Inferior parietal cortex (tissue), 1 donor: ENCODE results near the gene BACE1.
"Not testable (repeated sequence)": the region's sequence is repeated elsewhere in the genome, so short reads cannot be mapped to it uniquely, and the experiment has no call there.

Source experiments
- DNase-seq: peaks from one replicate; pipeline ENCODE4 v3.0.0-alpha.2; 2016; ENCODE audit errors: extremely low spot score

The BACE1 gene

DNA sequence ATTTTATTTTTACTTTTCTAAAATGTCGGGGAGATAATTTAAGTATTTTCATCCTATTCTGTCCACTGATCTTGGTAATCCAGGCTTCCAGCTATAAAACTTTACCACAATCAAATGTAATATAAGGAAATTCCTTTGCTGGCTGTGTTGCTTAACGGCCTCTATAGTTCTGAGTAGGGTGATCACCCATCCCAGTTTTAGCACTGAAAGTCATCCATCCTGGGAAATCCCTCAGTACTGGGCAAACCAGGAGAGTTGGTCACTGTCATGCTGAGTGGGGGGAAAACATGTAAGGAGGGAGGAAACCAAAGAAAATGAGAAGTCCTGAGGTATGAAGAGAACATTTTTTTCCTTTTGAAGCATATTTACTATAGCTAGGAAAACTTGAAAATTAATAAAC is 37.7 kb downstream of the BACE1 start:
- no peak for DNase-seq

DNA sequence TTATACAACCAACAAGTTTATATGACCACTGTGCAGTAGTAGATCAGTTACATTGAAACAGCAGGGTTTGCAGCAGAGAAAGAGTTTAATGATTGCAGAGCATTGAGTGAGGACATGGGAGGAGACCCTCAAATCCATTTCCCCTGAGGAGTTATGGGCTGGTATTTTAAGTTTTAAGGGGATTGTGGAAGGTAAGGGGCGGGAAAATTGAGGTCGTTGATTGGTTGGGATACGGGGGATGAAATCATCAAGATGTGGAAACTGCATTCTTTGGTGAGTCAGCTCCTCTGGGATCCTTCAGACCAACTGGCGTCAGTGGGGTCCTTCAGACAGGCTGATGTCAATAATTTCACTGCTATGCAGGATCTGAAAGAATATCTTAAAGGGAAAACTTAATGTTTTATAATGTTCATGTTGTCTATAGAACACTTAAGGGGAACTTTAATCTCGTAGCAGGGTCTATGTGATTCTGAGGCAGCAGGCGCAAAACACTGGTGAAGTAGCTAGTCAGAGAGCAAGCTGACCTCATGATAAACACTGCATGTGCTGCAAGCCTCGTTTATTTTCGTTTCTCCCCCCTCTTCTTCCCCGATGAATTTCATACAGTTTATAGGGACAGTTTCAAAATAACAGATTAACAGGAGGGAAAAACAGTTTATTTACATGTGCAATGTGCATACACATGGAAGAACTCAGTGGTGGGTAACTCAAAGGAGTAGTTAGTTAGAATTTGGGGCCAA is 42.3 kb downstream of the BACE1 start:
- no peak for DNase-seq

DNA sequence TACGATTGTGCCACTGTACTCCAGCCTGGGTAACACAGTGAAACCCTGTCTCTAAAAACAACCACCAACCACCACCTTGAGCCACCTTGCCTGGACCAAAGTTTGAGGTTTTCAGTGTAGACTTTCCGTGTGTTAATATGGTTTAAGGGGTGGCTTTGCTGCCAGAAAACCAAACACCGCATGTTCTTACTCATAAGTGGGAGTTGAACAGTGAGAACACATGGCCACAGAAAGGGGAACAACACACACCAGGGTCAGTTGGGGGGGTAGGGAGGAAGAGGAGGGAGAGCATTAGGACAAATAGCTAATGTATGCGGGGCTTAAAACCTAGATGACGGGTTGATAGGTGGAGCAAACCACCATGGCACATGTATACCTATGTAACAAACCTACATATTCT is 43.9 kb downstream of the BACE1 start:
- not testable (repeated sequence) for DNase-seq

DNA sequence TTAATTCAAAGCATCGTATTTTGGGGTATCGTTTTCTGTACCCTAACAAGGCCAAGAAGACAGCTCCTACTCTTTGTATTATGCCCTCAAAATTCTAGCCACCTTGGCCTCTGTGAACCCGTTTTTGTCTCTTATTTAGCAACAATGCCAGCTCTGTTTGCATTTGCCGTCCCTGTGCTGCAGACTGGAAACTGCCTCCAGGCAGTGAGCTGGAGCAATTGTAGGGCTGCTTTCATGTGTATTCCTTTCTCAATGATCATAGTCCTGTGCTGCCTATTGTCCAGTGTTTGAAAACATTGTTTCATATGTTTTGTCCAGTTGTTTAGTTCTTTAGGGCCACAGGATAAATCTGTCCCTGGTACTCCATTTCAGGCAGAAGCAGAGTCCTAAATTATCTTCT is 44.8 kb downstream of the BACE1 start:
- no peak for DNase-seq

DNA sequence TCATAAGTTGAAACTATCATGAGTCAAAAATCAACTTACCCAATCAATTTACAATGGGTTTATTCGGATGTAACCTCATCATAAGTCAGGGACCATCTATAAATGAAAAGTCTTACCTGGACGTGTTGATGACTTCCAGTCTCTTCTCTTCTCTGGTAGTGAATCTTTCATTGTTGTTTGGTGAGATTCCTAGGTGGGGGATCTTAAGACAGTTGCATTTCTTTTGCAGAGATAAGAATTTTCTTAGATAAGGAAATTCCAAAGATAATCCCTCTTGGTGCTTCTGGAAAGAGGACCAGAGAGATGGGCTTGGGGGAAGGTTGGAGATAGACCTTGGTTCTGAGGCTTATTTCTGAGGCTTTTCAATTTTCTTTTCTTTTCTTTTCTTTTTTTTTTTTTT is 46.2 kb downstream of the BACE1 start:
- DNase-seq: no peak

DNA sequence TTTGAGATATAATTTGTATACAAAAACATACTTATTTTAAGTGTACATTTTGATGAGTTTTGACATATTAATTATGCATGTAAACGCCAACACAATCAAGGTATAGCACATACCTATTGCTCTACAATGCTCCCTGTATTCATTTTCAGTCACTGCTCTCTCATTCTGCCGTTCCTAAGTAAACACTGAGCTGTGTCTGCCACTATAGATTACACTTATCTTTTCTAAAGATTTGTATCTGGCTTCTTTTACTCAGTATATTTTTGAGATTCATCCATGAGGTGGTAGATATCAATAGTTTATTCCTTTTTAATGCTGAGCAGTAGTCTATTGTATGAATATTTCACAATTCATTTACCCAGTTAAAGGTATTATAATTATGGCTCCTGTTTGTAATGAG is 50.3 kb downstream of the BACE1 start:
- no peak for DNase-seq

DNA sequence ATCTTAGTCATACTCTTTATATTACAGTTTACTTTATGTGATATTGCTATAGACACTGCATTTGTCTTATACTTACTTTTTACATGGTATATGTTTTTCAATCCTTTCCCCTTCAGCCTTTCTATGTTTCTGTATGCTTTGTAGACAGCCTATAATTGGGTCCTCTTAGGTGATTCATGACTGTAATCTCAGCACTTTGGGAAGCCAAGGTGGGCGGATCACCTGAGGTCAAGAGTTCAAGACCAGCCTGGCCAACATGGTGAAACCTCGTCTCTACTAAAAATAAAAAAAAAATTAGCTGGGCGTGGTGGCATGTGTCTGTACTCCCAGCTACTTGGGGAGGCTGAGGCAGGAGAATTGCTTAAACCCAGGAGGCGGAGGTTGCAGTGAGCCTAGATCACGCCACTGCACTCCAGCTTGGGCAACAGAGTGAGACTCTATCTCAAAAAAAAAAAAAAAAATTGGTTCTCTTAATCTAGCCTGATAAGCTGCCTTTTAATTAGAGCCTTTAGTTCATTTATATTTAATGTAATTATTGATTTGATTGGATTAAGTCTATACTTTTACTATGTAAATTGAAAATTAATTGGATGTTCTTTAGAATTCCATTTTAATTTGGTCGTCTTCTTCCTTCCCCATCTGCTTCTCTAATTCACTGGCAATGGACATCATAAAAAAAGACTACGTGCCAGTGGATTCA is 51.3 kb downstream of the BACE1 start:
- DNase-seq: not testable (repeated sequence)

DNA sequence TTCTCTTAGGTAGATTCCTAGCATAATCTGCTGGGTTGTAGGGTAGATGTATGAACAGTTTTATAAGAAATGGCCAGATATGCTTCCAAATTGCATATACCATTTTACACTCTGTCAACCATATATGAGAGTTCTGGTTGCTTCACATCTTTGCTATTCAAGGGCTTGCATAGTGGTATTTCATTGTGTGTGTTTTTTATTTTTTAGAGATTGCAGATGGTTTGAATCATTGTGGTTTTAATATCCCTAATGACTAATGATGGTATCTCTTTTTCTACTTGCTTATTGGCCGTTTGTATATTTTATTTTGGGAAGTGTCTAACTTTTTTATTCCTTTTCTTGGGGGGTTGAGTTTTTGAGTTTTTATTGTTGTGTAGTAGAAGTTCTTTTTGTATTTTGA is 56.6 kb downstream of the BACE1 start:
- no peak for DNase-seq

DNA sequence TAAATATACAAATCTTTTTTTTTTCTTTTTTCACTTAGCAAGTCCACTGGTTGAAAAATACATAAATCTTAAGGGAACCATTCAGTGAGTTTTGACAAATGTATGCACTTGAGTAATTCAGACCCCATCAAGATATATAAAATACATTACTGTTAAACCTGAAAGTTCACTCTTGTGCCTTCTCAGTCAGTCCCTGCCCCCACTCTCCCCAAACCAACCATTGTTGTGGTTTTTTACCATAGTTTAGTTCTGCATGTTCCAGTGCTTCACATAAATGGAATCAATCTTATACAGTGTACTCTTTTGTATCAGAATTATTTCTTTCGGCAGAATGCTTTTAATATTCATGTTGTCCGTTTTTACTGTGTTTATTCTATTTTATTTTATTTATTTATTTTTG is 57.5 kb downstream of the BACE1 start:
- no peak for DNase-seq

DNA sequence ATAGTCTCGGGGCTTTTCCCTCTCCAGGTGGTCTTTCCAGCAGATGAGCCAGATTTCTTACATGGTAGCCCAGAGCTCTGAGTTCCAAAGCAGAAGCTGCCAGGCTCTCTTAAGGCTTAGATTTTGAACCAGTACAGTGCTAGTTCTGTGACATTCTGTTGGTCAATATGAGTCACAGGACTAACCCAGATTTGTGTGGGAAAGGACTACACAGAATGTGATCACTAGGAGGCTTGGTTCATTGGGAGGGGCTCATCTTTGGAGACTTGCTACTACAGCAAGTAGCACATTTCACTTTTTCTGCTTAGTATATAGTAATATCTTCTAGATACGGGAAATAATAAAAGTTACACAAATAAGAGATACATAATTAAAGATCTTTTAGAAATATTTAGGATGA is 59.5 kb downstream of the BACE1 start:
- DNase-seq: no peak

DNA sequence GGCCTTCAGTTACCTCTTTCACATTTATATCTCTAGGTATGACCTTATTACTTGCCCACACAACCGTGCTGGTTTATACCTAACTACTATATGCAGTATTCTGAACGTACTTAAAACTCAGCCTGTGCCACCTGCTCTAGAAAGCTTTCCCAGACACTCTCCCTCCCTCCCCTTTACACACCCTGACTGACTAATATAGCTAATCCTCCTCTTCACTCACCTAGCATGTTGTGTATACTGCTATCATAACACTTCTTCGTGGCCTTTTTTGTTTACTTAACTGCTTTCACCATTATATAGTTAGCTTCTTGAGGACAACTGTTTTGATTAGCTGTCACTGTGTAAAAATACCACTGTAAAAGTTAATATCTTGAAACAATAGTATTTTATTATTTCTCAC is 60.1 kb downstream of the BACE1 start:
- DNase-seq: no peak

DNA sequence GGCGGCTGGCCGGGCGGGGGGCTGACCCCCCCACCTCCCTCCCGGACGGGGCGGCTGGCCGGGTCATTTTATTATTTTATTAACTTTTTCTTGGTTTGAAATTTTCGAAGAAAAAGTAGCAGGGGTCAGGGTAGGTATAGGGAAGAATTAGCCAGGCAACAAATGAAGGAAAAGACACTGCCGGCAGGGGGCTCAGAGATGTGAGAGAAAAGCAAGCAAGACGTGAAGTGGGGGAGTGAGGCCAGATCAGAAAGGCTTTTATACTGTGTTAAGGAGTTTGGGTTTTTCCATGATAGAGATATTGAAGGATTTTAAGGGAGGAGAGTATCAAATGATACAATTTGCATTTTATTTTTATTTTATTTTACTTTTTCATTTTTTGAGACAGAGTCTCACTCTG is 64.5 kb downstream of the BACE1 start:
- DNase-seq: no peak

DNA sequence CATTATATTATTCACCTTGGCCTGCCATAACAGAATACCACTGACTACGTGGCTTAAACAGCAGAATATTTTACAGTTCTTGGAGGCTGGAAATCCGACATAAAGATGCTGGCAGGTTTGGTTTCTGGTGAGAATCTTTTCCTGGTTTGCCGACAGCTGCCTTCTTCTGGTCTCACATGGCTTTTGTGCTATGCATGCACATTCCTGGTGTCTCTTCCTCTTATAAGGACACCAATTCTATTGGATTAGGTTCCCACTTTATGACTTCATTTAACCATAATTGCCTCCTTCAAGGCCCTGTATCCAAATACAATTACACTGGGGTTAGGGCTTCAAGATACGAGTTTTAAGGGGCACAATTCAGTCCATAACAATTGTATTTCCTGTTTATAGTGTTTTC is 66.5 kb downstream of the BACE1 start:
- no peak for DNase-seq

DNA sequence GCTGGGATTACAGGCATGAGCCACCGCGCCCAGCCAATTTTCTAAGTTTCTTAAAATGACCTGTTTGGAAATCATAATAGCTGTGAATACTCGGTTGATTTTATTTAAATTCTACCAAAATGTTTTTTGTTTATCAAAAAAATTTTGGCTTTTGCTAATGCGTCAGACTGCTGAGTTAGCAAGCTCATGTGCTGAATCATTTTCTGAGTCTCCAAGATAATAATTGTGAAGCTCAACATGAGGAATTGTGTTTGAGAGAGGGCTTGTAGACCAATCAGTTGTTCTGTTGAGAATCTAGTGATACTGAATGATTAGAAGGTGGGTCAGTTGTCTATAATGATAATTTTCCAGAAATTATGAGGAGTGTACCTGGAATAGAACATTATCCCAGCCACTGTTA is 67.7 kb downstream of the BACE1 start:
- DNase-seq: no peak

DNA sequence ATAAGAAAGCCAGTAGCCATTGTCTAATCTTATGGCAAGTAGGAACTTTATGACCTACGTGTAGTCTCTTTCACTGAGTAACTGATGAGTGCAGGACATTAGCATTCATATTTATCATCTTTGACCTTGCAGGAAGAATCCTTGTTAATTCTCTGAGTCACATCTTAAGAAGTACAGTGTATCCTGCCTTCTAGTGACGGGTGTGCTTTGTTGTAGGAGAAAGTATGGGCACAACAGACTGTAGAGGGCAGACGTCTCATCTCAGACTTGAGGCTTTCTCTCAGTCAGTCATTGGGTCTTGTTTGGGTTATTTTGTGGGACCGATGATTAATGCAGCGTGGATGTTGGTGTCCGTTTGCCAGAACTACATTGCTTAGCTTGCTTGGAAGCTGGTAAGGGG is 76.8 kb downstream of the BACE1 start:
- no peak for DNase-seq

DNA sequence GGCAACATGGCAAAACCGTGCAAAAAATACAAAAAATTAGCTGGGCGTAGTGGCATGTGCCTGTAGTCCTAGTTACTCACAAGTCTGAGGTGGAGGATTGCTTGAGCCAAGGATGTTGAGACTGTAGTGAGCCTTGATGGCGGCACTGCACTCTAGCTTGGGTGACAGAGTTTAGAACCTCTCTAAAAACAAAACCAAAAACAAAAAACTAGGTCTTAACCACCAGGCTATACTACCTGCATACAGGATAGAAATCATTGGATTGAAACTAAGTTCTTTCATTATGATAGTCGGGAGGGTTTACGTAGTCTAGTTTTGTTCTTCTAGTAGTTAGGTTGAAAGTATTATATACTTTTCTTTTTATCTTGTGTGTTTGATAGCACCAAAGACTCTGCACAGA is 77.8 kb downstream of the BACE1 start:
- no peak for DNase-seq
